HCT116 (cell line): ENCODE data around the gene BCL11B. TPM values are rescaled to one million over a fixed set of nuclear protein-coding genes. Genes with fewer than 3 reads are reported as not detected.

Experiments used
- ATAC-seq: fragments of 200-7000 bp; cut with Tn5 transposase; 2 replicates; pipeline ENCODE4 v1.9.1; 2020; ENCODE audit warnings: mild to moderate bottlenecking, moderate library complexity
- BruUV-seq: library from RNA; stranded (reverse); fragments of 400-500 nt; replicated peaks from 2 replicates; lab custom pipeline; 2021; lab: Mats Ljungman, UMichigan
- CTCF ChIA-PET: fragments of 300-600 bp; sonication (Branson Sonifier 250); formaldehyde crosslinking; loops from one replicate; lab custom pipeline; 2021; ENCODE audit warnings: antibody characterized with exemption; lab: Charles Lee
- POLR2A ChIA-PET: fragments of 300-600, 350-600 bp; sonication (Branson Sonifier 250); formaldehyde crosslinking; loops from one replicate; lab custom pipeline; 2021; ENCODE audit warnings: antibody characterized with exemption; lab: Charles Lee
- RAD21 ChIA-PET, 2 experiments: fragments of 300-600 bp; sonication (Branson Sonifier 250); formaldehyde crosslinking; loops; one replicate each; lab custom pipeline; 2023; ENCODE audit warnings: low total read pairs in 2 of 2; ENCODE audit not compliant: uncharacterized antibody in 2 of 2, unreplicated experiment in 2 of 2, low non-redundant PET in 1 of 2; lab: Charles Lee
- DNase-seq: peaks from one replicate; pipeline ENCODE4 v3.0.0-alpha.2; 2010; ENCODE audit warnings: low read depth, low spot score
- H2AFZ ChIP-seq: fragments of 200-600 bp; shearing (Covaris generic), sonication (generic); 2 replicates; pipeline ENCODE4 v1.6.1; 2017; ENCODE audit warnings: low read depth, mixed run types, mixed read lengths, antibody characterized with exemption, low read length; ENCODE audit not compliant: poor library complexity, severe bottlenecking
- H3K27ac ChIP-seq: 2 replicates; pipeline ENCODE4 v1.5.1; 2012; ENCODE audit warnings: low read depth, low read length
- H3K27me3 ChIP-seq: fragments of 200-600 bp; sonication (generic); 2 replicates; pipeline ENCODE4 v1.6.1; 2016; ENCODE audit warnings: mixed run types, low read length, mixed read lengths; ENCODE audit not compliant: insufficient read depth
- H3K36me3 ChIP-seq, 2 experiments: fragments of 200-500 bp in 1 of 2; fragments of 200-600 bp in 1 of 2; sonication (Bioruptor generic) in 1 of 2; sonication (generic) in 1 of 2; 2 replicates each; pipeline versions ENCODE4 v1.5.1 to v1.6.1; 2014 to 2016; ENCODE audit warnings: low read length in 2 of 2, inconsistent platforms in 1 of 2, mixed read lengths in 1 of 2, mixed run types in 1 of 2; ENCODE audit not compliant: insufficient read depth in 2 of 2, control insufficient read depth in 1 of 2
- H3K4me1 ChIP-seq, 2 experiments: fragments of 200-600 bp in 1 of 2; sonication (generic) in 1 of 2; 2 replicates each; pipeline versions ENCODE4 v1.5.1 to v1.6.1; 2012 to 2017; ENCODE audit warnings: low read length in 2 of 2, inconsistent platforms in 1 of 2, mild to moderate bottlenecking in 1 of 2, mixed read lengths in 1 of 2, mixed run types in 1 of 2, moderate library complexity in 1 of 2; ENCODE audit not compliant: insufficient read depth in 2 of 2, control insufficient read depth in 1 of 2
- H3K4me2 ChIP-seq: fragments of 200-600 bp; sonication (generic); 2 replicates; pipeline ENCODE4 v1.6.1; 2017; ENCODE audit warnings: mixed run types, low read length, mixed read lengths
- H3K4me3 ChIP-seq, 2 experiments: fragments of 200-600 bp in 1 of 2; sonication (generic) in 1 of 2; replicated peaks in 1 of 2; 2 replicates each; pipeline ENCODE4 v1.5.1; 2011 to 2016; ENCODE audit warnings: low read length in 2 of 2, control low read depth in 1 of 2, low read depth in 1 of 2, mild to moderate bottlenecking in 1 of 2, mixed read lengths in 1 of 2, mixed run types in 1 of 2
- H3K79me2 ChIP-seq: fragments of 200-600 bp; sonication (generic); 2 replicates; pipeline ENCODE4 v1.6.1; 2017; ENCODE audit warnings: mild to moderate bottlenecking, mixed run types, low read length, moderate library complexity, mixed read lengths; ENCODE audit not compliant: insufficient read depth
- H3K9ac ChIP-seq: fragments of 200-600 bp; sonication (generic); 2 replicates; pipeline ENCODE4 v1.6.1; 2016; ENCODE audit warnings: low read length, mixed read lengths
- H3K9me2 ChIP-seq: fragments of 200-600 bp; sonication (generic), shearing (Covaris generic); 2 replicates; pipeline ENCODE4 v1.6.1; 2017; ENCODE audit warnings: mixed run types, mild to moderate bottlenecking, moderate library complexity; ENCODE audit not compliant: insufficient read depth
- H3K9me3 ChIP-seq, 2 experiments: fragments of 200-500 bp in 1 of 2; fragments of 200-600 bp in 1 of 2; sonication (Bioruptor generic) in 1 of 2; sonication (generic) in 1 of 2; 2 replicates each; pipeline ENCODE4 v1.6.1; 2014 to 2017; ENCODE audit warnings: low read length in 2 of 2, mixed read lengths in 2 of 2, inconsistent platforms in 1 of 2, low read depth in 1 of 2, mild to moderate bottlenecking in 1 of 2, mixed run types in 1 of 2, moderate library complexity in 1 of 2; ENCODE audit not compliant: control insufficient read depth in 1 of 2, insufficient read depth in 1 of 2
- H4K20me1 ChIP-seq: fragments of 200-600 bp; sonication (generic), shearing (Covaris generic); 2 replicates; pipeline ENCODE4 v1.6.1; 2017; ENCODE audit warnings: mixed run types, mild to moderate bottlenecking, moderate library complexity; ENCODE audit not compliant: insufficient read depth
- ATF3 ChIP-seq: IDR thresholded peaks from 2 replicates; pipeline ENCODE4 v1.6.1; 2012
- CEBPB ChIP-seq: IDR thresholded peaks from 2 replicates; pipeline ENCODE4 v1.6.1; 2012; ENCODE audit warnings: low read depth
- EGR1 ChIP-seq: IDR thresholded peaks from 2 replicates; pipeline ENCODE4 v1.6.1; 2012; ENCODE audit warnings: low read depth
- EZH2phosphoT487 ChIP-seq: fragments of 200-600 bp; IDR thresholded peaks from 2 replicates; pipeline ENCODE4 v1.6.1; 2018; ENCODE audit warnings: antibody characterized with exemption, borderline replicate concordance
- JUND ChIP-seq: IDR thresholded peaks from 2 replicates; pipeline ENCODE4 v1.6.1; 2012
- POLR2AphosphoS5 ChIP-seq: IDR thresholded peaks from 2 replicates; pipeline ENCODE4 v1.6.1; 2011; ENCODE audit warnings: mild to moderate bottlenecking, low read depth, low read length, moderate library complexity
- RAD21 ChIP-seq: IDR thresholded peaks from 2 replicates; pipeline ENCODE4 v1.6.1; 2012; ENCODE audit warnings: low read depth, mild to moderate bottlenecking
- SIN3A ChIP-seq: IDR thresholded peaks from 2 replicates; pipeline ENCODE4 v1.6.1; 2012; ENCODE audit warnings: low read depth
- TCF7L2 ChIP-seq: IDR thresholded peaks from 2 replicates; pipeline ENCODE4 v1.7.0; 2011; ENCODE audit warnings: borderline replicate concordance, inconsistent platforms; ENCODE audit not compliant: insufficient read depth, insufficient read length; ENCODE audit errors: extremely low read depth
- ZBTB33 ChIP-seq: IDR thresholded peaks from 2 replicates; pipeline ENCODE4 v1.6.1; 2011; ENCODE audit warnings: mild to moderate bottlenecking, low read length, moderate library complexity; ENCODE audit not compliant: insufficient replicate concordance; ENCODE audit errors: extremely low read depth
- ZFX ChIP-seq: fragments of 450-650 bp; IDR thresholded peaks from 2 replicates; pipeline ENCODE4 v1.6.1; 2017
- intact Hi-C: fragments of 100-400 bp; cut with micrococcal nuclease; formaldehyde crosslinking; loops from 2 replicates; pipeline ENCODE4 v1.10.0; 2022
- total RNA-seq: library from RNA; stranded (reverse); gene quantifications from one replicate; pipeline ENCODE4 v1.2.1, GENCODE V29; 2021; ENCODE audit not compliant: unreplicated experiment
- TF ChIP-seq, protein P1 (sequence below): IDR thresholded peaks from 2 replicates; pipeline ENCODE4 v1.6.1; 2012

Gene BCL11B
- total RNA-seq, 1 experiment from 2014 or later, result 1.1 TPM

- Histone ChIP-seq H3K27me3 (no peaks in the 10 kb centered on the region), H2AFZ (no peak overlapping the region), H3K27ac (no peak overlapping the region), H3K4me3 (no peak overlapping the region), H3K9ac (no peak overlapping the region), H3K9me2 (no peaks in the 10 kb centered on the region), H4K20me1 (no peaks in the 10 kb centered on the region), H3K36me3 (no peaks in the 10 kb centered on the region), H3K9me3 (no peaks in the 10 kb centered on the region), H3K4me2 (no peak overlapping the region), H3K79me2 (no peaks in the 10 kb centered on the region), H3K4me1 (no peaks in the 10 kb centered on the region)
- POLR2A ChIA-PET, result no interaction called here
- CTCF ChIA-PET, result no interaction called here
- TF ChIP-seq SIN3A, result no peak
- TF ChIP-seq, protein P1, sequence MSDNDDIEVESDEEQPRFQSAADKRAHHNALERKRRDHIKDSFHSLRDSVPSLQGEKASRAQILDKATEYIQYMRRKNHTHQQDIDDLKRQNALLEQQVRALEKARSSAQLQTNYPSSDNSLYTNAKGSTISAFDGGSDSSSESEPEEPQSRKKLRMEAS, result no peak
- TF ChIP-seq ZBTB33, result no peak
- TF ChIP-seq EZH2phosphoT487, result no peak
- no peak for TF ChIP-seq RAD21
- no peak for TF ChIP-seq ATF3
- no peak for TF ChIP-seq POLR2AphosphoS5
- TF ChIP-seq JUND, result no peak
- TF ChIP-seq CEBPB, result no peak
- no peak for TF ChIP-seq TCF7L2
- no peak for TF ChIP-seq ZFX
- no peak for TF ChIP-seq EGR1
- DNase-seq (no peak), ATAC-seq (no peak)
- BruUV-seq, result no TSS peak
- intact Hi-C loops, result no loop called here
- RAD21 ChIA-PET, result no interaction called here
These were observed 76.2 kb downstream of the BCL11B start for GRCh38 chr14:99195602-99196309.
